SIG-M5 (cell line): ENCODE results near the gene MACROD2.

Experiments used
- DNase-seq: peaks from one replicate; lab custom pipeline; 2025; lab: John Stamatoyannopoulos, UW

MACROD2 gene

DNA sequence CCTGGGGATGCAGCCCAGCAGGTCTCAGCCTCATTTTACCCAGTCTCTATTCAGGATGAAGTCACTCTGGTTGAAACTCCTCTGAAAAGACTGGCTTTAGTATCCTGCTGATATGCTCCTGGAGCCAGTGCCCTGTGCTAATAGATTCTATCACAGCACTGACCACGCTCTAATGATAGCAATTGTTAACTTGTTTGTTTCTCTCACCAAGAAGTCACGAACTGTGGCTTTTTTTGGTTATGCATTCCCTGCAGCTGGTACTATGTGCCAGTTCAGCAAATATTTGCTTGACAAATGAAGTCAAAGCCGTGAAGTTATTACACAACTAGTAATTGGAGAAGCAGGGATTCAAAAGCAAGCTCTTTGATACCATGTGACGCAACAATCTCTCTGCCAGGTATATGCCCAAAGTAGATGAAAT lies 1823.3 kb downstream of the MACROD2 start:
- no peak for DNase-seq

DNA sequence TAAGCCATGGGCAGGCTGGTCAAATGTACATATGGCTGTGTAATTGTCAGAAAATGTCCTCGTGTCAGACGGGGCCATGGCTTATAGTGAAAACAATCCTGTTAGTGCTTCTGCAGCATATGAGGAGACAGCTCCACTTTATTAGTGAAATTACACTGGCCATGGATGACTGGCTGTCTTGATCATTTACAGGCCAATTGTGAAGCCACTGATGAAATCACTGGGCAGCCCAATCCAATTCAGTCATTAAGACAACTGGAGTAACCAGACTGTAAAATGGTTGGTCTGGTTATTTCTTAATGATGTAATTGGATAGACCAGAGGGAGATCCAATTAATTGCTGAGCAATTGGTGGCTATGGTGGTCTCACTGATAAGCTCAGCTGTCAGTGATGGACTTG lies 1828.4 kb downstream of the MACROD2 start:
- no peak for DNase-seq

DNA sequence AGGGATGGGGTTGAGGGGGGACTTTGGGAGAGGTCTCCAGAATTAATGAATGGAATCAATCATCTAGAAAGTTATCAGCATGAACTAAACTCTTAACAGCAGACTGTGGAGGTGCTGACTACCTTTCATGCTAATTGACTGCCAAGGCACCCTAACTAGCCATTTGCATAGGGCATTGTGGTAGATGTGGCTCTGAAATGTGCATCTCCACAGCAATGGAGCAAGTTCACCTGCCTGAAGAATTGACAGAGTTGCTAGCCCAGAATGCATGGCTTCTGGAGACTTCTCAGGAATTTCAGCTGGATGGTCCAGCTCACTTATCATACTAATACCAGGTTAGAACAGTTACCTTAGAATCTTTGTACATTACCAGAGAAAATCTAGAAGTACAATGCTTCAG lies 1832.3 kb downstream of the MACROD2 start:
- DNase-seq = no peak

DNA sequence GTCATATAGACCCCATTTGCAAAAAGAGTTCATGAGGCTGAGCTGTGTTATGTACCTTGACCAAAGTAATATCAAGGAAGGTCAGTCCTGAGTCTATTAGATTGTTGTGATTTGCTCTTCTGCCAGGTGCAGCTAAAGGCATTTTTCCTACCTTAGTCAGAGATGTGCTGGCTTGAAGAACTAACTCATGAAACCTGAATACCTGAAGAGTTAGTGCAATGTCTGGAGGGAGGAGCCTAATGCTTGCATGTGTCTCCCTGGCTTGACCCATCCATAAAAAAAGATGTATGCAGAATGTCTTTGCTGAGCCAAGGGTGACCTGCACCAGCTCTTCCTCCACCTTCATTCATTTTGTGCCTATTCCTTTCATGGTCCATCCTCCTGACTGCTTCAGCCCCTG lies 1835.9 kb downstream of the MACROD2 start:
- no peak for DNase-seq

DNA sequence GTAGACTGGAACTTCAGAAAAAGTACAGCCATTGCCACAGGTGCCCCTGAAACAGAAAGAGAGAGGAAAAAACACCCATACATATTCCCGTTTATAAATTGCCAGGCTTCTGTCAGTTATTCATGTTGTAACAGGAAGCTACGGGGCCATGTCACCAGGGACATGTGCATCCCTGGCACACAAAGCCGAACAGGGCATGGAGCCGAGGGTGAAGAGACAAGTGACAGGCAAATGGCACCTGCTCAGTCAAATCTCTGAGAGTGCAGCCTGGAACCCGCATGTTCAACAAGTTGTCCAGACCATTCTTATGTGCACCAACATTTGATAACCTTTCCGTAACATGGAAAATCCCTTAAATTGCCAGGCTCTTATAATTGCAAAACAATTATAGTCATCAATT lies 1837.2 kb downstream of the MACROD2 start:
- no peak for DNase-seq

DNA sequence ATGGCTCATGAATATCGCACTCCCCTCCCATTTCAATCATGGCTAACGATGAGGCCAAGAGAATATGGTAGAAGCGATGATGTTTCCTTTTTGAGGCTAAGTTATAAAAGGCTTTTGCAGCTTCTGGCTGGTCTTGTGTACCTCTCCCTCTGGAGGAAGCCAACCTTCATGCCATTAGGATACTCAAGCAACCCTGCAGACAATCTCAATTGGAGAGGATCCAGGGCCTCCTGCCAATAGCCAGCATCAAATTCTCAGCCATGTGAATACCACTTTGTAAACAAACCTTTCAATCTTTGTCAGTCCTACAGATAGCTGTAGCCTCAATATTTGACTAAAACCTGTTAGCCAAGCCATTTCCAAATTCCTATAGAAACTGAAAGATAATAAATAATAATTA lies 1839.5 kb downstream of the MACROD2 start:
- DNase-seq = no peak

DNA sequence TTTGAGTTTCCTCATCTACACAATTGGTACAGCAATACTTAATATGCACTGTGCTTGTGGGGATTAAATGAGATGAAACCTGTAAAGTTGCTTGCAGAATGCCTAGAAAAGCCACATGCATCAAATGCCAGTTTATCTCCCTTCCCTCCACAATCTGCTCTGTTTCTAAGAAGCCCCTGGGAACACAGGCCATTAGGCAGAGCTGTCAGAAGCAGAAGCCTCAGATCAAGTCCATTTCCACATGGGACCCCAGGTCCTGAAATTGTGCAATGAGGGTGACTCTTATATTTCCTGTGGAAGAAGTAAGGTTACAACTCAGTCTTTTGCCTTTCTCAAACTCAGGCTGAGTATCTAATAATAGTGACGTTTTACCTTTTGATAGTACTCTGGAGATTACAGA lies 1840.5 kb downstream of the MACROD2 start:
- no peak for DNase-seq

DNA sequence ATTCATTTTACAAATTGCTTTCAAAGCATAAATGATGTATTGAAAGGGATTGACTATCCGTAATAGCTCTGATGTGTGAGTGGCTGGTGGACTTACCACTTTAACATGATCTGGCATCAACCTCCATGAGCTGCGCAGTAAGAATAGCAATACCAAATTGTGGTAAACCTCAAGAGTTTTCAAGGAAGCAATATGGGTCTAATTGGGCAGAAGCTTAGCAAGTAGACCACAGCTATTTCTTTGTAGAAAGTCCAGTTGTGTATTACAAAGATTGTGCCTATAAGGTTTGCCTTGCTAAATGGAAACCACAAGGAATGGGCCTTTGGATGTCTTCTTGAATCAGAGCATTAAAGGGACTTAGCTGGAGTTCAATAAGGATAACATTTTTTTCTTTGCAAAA lies 1841.3 kb downstream of the MACROD2 start:
- DNase-seq = no peak

DNA sequence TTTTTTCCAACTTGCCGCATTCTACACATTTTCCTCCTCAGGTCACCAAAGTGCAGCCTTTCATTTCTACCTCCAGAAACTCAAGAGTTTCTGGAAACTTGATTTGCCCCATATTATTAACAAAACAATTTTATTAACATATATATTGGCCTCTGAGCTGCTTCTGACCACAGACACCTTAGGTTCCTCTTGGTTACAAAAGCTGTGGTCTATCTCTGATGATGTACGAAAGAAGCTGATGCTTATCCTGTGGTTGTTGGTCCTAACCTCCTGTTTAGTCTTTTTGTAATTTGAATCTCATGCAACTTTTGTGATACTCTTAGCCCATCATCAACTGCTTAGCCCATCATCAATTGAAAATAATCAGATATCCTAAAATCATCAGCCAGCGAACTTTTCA lies 1842.2 kb downstream of the MACROD2 start:
- no peak for DNase-seq

DNA sequence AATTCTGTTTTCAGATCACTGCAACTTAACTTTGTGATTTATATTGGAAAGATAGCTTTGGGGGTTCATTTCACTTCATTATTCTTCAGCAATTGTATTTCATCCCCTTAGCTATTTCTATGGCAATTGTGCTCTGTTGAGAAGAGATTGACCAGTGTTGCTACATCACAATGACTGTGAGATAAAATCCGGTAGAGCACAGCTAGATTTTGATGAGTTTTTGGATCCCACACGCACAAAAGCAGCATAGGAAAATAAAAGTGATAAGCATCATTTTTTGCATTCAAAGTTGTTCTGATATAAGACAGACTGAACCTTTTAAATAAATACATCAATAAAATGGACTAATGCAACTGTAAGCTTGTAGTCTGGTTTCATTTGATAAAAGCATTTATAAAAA lies 1843.2 kb downstream of the MACROD2 start:
- no peak for DNase-seq

DNA sequence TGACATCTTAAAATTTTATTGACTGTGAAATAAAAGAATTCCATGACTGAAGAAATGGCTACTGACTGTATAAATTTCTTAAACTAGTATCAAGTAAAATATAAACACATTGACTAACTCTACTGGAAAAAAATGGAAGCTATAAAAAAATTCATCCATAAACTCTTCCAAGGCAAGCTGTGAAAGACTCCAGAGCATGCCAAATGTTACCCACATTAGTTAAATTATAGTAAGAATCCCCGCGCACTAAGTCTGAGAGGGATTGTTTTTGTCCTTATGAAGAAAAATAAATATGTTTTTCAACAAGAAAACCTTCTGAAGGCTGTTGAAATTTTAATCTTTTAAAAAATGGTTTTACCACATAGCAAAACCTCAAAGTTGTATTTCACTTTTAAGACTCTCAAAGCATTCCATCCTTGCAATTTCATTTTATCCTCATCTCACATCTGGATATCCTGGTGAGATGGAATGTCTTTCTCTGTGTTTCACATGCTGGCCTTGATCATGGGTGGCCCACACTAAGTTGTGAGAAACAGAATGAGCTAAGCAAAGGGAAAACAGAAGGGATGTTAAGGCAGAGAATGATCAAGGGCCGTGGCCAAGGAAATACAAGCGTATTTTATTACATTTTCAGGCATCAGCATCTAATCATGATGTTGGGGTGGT lies 1845.5 kb downstream of the MACROD2 start:
- no peak for DNase-seq

DNA sequence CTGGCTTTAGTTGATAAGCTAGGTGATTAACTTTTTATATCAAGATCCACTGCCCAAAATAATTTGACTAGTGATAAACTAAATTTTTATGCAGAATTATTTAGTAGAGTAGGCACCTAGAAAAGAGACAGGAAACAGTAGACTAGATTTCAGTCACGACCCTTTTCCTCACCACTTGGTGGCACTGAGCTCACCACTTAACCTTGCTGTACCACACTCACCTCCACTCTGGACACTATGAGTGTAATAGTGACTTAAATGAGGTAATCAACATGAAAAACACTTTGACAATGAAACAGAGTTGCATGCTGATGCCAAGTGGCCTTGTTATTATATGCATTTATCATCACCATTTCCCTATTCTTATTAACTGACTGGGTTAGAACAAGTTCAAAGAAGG lies 1847.6 kb downstream of the MACROD2 start:
- DNase-seq = no peak

DNA sequence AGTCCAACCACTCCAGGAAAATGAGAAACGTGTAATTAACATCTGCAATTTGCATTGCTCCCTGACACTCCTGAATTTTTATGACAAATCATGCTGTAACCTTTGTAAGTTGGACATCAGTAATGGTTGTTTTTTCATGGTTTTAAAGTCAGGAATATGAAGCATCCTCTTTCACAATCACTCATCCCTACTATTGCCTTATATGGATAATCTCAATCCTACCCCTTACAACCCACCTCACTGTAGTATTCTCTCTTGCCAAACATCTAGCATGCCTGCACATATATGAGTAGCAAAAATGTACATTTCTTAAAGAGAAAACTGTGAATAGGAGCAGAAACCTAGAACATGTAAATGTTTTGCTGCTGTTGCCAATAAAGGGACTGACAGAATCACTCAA lies 1848.5 kb downstream of the MACROD2 start:
- DNase-seq = no peak

DNA sequence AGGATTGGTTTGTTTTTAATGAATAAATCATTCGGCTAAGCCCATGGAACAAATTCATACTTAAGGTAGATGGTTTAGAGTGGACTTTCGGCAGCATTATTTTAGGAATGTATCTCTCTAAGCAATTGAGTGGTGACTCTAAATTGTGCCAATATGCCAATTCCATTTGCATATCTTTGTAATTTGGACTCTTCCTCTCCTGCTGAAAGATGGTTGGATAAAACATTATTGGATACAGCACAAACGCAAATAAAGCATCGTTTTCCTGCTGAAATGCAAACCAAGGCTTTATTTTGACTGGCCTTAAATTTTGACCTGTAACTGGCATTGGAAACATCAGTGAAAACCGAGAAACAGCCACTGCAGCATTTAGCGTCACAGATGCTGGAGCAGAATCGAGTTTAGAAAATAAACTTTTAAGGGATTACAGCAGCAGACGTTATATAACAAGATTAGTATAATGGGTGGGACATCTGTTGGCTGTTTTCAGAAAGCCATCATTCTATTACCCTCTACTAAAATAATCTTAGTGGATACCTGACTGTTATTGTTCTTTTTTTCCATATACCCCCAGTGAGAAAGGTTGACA lies 1852.0 kb downstream of the MACROD2 start:
- DNase-seq = no peak

DNA sequence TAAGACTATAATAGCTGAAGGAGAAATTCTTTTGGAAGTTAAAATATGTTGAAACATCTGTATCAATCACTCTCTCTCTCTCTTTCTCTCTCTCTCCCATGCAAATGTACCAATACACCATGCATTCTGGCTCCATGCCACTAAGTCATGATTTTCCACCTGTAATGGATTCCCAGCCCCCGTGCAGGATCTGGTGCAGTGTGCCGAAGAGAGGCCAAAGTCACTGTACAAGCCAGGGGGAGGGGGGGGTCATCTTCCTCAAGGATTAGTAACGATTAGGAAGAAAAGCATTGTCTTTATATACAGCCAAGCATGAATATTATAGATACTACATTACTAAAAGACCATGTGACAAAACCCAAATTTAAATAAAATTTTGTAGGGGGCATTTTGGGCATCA lies 1852.8 kb downstream of the MACROD2 start:
- DNase-seq = no peak

DNA sequence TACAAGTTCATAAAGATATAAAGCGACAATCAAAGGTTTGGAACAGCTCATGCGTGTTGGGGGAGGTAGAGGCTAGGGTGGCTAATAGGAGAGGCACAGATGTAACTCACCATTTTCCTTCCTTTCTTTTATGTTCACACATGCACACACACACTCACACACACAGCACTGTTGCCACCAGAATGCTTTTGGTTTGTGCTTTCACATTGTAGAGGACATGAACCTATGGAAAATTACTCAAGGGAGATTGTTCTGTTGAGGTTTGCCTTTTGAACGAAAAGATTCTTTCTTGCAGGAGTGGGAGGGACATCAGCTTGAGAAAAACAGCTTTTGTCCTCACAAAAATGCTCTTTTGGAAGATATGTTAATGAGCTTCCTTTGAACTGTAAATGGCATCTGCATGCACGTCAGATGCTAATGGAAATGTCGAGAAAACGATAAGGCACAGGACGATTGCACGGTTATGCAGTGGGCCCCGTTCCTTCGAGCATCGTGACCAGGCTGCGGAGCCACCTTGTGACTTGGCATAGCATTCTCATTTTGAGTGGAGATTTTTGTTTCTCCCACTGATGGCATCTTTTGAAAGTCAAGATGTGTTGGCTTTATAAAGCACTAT lies 1853.8 kb downstream of the MACROD2 start:
- DNase-seq = no peak

DNA sequence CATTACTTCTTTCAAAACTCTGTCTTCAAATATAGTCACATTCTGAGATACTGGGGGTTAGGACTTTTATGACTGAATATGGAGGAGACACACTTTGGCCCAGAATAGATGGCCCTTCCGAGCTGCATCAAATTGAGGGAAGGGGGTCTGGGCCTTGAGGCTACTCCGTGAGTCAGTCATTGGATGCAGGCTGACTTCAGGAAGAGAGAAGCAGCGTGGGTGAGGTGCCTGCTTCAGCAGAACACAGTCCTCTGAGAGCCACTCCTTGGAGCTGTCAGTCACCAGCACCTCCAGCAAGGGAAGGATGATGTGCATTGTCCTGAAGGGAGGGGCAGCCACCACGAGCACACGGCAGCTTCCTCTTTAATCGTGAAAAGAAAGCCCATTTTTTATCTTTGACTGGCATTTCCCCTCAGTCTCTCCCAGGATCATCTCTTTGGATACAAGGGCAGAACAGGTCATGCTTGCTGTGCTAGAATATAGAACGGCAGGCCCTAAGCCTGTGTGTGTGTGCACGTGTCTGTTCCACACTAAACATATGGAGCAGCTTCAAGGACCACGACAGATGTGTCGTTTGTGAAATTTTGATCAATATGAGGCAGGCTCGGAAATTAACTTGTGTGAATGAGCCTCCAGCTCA lies 1856.4 kb downstream of the MACROD2 start:
- DNase-seq = no peak

DNA sequence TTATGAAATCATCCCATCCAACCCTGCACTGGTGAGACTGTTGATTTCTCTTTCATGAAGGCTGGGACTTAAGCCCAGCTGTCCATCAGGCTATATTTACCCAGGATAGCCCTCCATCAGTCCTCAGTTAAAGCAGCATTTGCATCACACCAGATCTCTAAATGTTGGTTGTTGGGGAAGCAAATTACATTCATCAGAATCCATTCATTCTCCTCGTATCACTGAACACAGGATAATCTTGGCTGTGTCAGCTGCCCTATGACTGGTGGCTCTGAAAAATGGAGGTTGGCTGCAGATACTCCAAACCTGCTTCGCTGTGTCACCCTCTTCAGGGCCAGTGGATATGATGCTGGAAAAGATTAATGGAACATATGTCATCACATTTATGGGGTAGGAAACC lies 1859.6 kb downstream of the MACROD2 start:
- DNase-seq = no peak

DNA sequence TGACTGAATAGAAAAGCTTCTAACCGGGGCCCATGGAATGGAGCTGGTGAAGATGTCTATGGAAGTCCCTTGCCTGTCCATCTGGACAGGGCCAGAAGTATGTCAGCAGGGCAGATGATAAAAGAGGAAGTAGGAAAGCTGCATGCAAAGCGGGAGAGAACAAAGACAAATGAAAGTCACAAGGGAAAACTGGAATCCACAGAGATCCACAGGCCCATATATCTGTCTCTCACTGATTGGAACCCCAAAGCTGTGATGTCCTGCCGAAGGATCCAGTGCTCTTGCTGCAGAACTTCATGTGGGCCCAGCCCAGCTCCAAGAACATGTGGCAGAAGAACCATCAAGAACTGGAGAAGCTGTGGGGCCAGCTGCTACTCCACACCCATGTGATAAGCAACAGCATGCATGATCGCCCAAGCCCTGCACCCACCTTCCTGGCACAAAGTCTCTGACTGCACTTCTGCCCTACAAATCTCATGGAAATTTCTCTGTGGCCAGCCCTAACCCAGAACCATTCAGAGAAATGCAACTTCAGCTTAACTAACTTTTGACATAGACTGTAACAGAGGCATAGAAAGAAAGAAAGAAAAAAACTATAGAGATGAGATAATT lies 1862.0 kb downstream of the MACROD2 start:
- no peak for DNase-seq

DNA sequence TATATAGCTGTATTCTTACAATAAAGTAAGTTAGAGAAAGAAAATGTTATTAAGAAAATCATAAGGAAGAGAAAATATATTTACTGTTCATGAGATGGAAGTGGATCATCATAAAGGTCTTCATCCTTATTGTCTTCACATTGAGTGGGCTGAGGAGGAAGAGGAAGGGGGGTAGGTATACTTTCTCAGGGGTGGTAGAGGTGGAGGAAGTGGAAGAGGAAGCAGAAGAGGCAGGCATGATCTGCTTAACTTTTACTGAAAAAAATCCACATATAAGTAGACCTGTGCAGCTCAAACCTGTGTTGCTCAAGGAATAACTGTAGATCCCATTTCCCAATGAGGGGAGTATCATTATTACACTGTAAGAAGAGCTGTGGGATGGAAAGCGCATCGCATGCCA lies 1863.7 kb downstream of the MACROD2 start:
- DNase-seq = no peak

DNA sequence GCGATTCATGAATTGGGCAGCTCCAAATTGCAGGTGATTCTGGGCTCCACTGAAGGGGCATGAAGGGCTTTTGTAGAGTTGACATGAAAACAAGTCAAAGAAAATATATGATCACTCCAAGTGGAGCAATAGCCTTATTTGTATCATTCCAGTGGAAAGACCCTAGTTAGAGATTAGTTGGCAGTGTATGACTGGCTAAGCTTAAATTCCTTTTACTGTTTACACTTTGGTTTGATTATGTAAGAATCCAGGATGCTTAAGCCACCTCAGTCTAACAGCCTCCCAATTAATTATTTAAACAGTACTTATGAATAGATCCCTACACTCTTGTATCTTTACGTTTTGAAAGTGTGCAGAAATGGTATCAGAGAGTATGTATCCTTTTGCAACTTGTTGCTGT lies 1865.5 kb downstream of the MACROD2 start:
- no peak for DNase-seq

DNA sequence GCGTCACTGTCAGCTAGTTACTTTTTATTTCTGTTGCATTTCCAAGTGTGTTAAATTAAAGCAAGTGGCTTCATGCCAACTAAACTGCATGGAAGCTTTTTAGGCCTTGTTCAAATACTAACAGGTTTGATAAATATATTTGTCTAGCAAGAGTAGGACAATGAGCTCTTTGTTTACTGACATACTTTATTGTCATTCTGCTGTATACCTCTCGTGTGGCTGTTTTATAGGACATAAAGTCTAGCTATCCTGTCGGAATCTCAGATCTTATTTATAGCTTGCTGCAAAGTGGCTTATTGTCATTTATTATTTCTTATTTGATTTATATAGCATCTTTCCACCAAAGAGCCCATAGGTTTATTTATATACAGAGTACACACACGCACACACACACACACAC lies 1866.9 kb downstream of the MACROD2 start:
- no peak for DNase-seq

DNA sequence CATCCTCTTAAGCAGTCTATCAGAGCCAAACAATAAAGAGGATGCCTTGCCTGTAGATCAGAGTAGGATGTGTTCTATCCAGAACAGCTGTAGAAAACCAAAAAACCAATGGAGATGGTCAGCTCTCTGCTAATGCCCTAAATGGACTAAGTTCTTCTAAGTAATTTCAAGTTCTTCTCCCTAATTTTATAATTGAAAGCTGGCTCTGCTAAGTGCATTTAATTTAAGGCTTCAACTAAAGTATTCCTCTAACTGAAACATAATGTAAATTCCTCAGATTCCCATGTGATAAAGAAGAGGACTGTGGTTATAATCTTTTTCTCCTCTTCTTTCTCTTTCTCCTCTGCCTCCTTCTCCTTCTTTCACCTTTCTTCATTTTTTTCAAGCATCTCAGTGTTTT lies 1868.4 kb downstream of the MACROD2 start:
- DNase-seq = no peak
